GM18499 (cell line): ENCODE measurements around the gene CACNA1E.
"Not testable (repeated sequence)": the region's sequence is repeated elsewhere in the genome, so short reads cannot be mapped to it uniquely, and the experiment has no call there.

Experiments used
- ATAC-seq: cut with Tn5 transposase; IDR thresholded peaks from one replicate; pipeline ENCODE4 v1.9.1; 2021; ENCODE audit warnings: moderate number of reproducible peaks; ENCODE audit not compliant: insufficient read depth, unreplicated experiment

Gene CACNA1E

GRCh38 chr1:181784039-181784683 is 300.8 kb downstream of the CACNA1E start:
- ATAC-seq, result no peak

GRCh38 chr1:181789395-181789794 is 306.1 kb downstream of the CACNA1E start:
- ATAC-seq, result no peak

GRCh38 chr1:181791721-181792120 is 308.4 kb downstream of the CACNA1E start:
- ATAC-seq, result no peak

- no peak for ATAC-seq
Observed at GRCh38 chr1:181793831-181794230, 310.5 kb downstream of the CACNA1E start.

- no peak for ATAC-seq
Observed at GRCh38 chr1:181794332-181794731, 311.0 kb downstream of the CACNA1E start.

- ATAC-seq, result no peak
Observed at GRCh38 chr1:181798191-181798926, 315.0 kb downstream of the CACNA1E start.

- no peak for ATAC-seq
Observed at GRCh38 chr1:181801617-181802016, 318.3 kb downstream of the CACNA1E start.

GRCh38 chr1:181802466-181802865 is 319.1 kb downstream of the CACNA1E start:
- ATAC-seq, result no peak

- no peak for ATAC-seq
Observed at GRCh38 chr1:181803421-181803820, 320.1 kb downstream of the CACNA1E start.

- no peak for ATAC-seq
Observed at GRCh38 chr1:181804989-181805388, 321.7 kb downstream of the CACNA1E start.

- ATAC-seq, result no peak
Observed at GRCh38 chr1:181806746-181807145, 323.4 kb downstream of the CACNA1E start.

GRCh38 chr1:181807251-181807650 is 323.9 kb downstream of the CACNA1E start:
- no peak for ATAC-seq

- ATAC-seq, result no peak
Observed at GRCh38 chr1:181809991-181810545, 326.8 kb downstream of the CACNA1E start.

- ATAC-seq, result no peak
Observed at GRCh38 chr1:181812208-181812607, 328.9 kb downstream of the CACNA1E start.

GRCh38 chr1:181813266-181813665 is 329.9 kb downstream of the CACNA1E start:
- ATAC-seq, result no peak

GRCh38 chr1:181816608-181817007 is 333.3 kb downstream of the CACNA1E start:
- ATAC-seq, result no peak

- ATAC-seq, result no peak
Observed at GRCh38 chr1:181817091-181817490, 333.8 kb downstream of the CACNA1E start.

- ATAC-seq, result no peak
Observed at GRCh38 chr1:181818459-181818858, 335.1 kb downstream of the CACNA1E start.

- no peak for ATAC-seq
Observed at GRCh38 chr1:181818943-181819342, 335.6 kb downstream of the CACNA1E start.

- ATAC-seq, result no peak
Observed at GRCh38 chr1:181821701-181822100, 338.4 kb downstream of the CACNA1E start.

GRCh38 chr1:181832173-181832880 is 349.0 kb downstream of the CACNA1E start:
- not testable (repeated sequence) for ATAC-seq
